Measurements from ENCODE around the gene RUNX2. TPM values are rescaled to one million over a fixed set of nuclear protein-coding genes. Genes with fewer than 3 reads are reported as not detected.

The RUNX2 gene
- total RNA-seq, 4 donors from 2014 or later: 1.4 to 3.6 (median 2.3) TPM

DNA sequence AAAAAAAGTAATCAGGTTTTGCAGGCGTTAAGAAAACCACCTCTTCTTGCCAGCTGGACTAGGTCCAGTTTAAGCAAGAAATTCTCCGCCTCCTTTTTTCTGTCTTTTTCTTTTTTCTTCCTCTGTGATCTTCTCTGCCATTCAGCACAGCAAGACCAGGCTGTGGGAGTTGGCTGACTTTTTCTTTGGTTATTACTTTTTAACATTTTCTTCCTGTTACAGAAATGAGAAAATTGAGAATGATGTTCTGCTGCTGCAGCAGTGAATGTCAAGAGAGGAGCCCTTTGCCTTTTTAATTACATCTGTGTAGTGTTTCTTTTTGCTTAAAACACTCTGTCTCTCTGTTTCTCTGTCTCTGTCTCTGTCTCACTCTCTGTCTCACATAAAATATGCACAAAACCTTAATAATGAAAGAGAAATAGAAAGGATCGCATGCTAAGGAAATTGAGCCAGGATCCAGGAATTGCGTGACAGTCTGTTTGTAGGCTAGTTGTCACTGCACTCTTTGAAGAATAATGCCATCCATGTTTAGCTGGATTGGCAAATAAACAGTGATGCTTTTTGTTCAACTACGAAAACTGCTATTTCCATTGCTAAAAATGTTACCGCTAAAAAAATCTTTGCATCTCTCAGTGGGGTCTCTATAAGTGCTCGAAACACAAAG is 152.8 kb downstream of the RUNX2 start:
- intact Hi-C loops (cut with DNase I): no loop called here
- peak overlapping the region in 1 of 4 donors; percentile 6 for H3K4me3 ChIP-seq
- no peak for TF ChIP-seq POLR2A (IDR thresholded peaks at IDR 0.05)
- TF ChIP-seq, protein P1, sequence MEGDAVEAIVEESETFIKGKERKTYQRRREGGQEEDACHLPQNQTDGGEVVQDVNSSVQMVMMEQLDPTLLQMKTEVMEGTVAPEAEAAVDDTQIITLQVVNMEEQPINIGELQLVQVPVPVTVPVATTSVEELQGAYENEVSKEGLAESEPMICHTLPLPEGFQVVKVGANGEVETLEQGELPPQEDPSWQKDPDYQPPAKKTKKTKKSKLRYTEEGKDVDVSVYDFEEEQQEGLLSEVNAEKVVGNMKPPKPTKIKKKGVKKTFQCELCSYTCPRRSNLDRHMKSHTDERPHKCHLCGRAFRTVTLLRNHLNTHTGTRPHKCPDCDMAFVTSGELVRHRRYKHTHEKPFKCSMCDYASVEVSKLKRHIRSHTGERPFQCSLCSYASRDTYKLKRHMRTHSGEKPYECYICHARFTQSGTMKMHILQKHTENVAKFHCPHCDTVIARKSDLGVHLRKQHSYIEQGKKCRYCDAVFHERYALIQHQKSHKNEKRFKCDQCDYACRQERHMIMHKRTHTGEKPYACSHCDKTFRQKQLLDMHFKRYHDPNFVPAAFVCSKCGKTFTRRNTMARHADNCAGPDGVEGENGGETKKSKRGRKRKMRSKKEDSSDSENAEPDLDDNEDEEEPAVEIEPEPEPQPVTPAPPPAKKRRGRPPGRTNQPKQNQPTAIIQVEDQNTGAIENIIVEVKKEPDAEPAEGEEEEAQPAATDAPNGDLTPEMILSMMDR (IDR thresholded peaks at IDR 0.05): no peak
- DNase-seq: no peak
- no peaks in the 10 kb centered on the region for H3K36me3 ChIP-seq
- peak overlapping the region in 1 of 4 donors; percentile 23 for H3K27ac ChIP-seq
- H3K9me3 ChIP-seq: no peaks in the 10 kb centered on the region
- H3K4me1 ChIP-seq: peaks cover 10 to 44% (median 19%) of the 10 kb centered on the region in 3 donors
- 46% methylated on average over 7 of the region's 7 CpGs for WGBS, 2 donors
- H3K27me3 ChIP-seq: peaks cover 0 to 19% (median 0%) of the 10 kb centered on the region in 4 donors

DNA sequence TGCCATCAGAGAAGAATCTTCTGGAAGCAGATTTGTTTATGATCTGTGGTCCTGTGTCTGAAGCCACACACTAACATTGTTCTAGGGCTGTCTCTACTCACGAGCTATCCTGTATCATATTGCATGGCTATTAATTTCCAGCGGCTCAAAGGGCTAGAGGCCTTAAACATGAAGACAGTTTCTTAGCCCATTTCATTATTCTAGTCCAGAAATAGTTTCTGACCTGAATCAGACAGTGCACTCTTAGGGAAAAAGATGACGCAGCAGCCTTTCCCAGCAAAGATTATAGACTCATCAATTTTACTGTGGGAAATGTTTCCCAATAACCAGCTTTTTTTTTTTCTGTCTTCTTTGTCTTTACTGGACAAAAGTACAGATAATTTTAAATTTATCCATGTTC is 154.9 kb downstream of the RUNX2 start:
- WGBS, 2 donors: 58 to 79% methylated on average over 3 of the region's 3 CpGs
- peaks cover 10 to 31% (median 14%) of the 10 kb centered on the region in 3 donors for H3K4me1 ChIP-seq
- H3K4me3 ChIP-seq: no peak overlapping the region
- no peaks in the 10 kb centered on the region for H3K9me3 ChIP-seq
- no peak for TF ChIP-seq POLR2A (IDR thresholded peaks at IDR 0.05)
- TF ChIP-seq, protein P1 (IDR thresholded peaks at IDR 0.05): no peak
- peaks cover 0 to 19% (median 0%) of the 10 kb centered on the region in 4 donors for H3K27me3 ChIP-seq
- no peaks in the 10 kb centered on the region for H3K36me3 ChIP-seq
- intact Hi-C loops (cut with DNase I): no loop called here
- DNase-seq: no peak
- H3K27ac ChIP-seq: no peak overlapping the region

GRCh38 chr6:45483501-45483900 is 155.4 kb downstream of the RUNX2 start:
- DNase-seq: no peak
- 86 to 88% methylated on average over 5 of the region's 5 CpGs for WGBS, 2 donors
- intact Hi-C loops (cut with DNase I): no loop called here
- TF ChIP-seq, protein P1 (IDR thresholded peaks at IDR 0.05): no peak
- TF ChIP-seq POLR2A (IDR thresholded peaks at IDR 0.05): no peak
- Histone ChIP-seq H3K27ac (no peak overlapping the region), H3K27me3 (peaks cover 0 to 19% (median 0%) of the 10 kb centered on the region in 4 donors), H3K36me3 (no peaks in the 10 kb centered on the region), H3K9me3 (no peaks in the 10 kb centered on the region), H3K4me3 (no peak overlapping the region), H3K4me1 (peaks cover 10 to 26% (median 14%) of the 10 kb centered on the region in 3 donors)

DNA sequence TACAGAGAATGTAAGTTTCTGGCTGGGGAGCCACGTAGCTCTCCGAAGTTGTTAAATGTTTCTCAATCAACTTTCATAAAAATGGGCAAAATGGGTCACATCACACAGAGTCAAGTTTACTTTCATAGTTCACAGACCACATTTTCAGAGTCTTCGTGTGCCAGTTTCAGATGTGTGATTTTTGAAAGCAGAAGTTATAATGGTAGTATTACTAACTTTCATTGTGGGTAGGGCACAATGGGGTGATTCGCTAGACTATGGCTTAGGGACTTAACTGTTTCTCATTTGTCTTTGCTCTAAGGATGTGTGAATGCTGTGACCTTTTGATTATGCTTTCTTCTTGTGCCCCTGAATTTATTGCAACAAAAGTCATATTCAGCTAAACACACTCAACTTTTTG is 158.6 kb downstream of the RUNX2 start:
- Histone ChIP-seq H3K4me3 (no peak overlapping the region), H3K27ac (no peak overlapping the region), H3K27me3 (peaks cover 0 to 11% (median 0%) of the 10 kb centered on the region in 4 donors), H3K4me1 (no peaks in the 10 kb centered on the region), H3K36me3 (no peaks in the 10 kb centered on the region), H3K9me3 (no peaks in the 10 kb centered on the region)
- TF ChIP-seq, protein P1 (IDR thresholded peaks at IDR 0.05): no peak
- TF ChIP-seq POLR2A (IDR thresholded peaks at IDR 0.05): no peak
- intact Hi-C loops (cut with DNase I): no loop called here
- WGBS, 2 donors: 55 to 59% methylated on average over 4 of the region's 4 CpGs
- no peak for DNase-seq

- Histone ChIP-seq H3K36me3 (no peaks in the 10 kb centered on the region), H3K27me3 (peaks cover 0 to 8% (median 0%) of the 10 kb centered on the region in 4 donors), H3K4me3 (no peak overlapping the region), H3K9me3 (no peaks in the 10 kb centered on the region), H3K4me1 (no peaks in the 10 kb centered on the region), H3K27ac (no peak overlapping the region)
- no peak for DNase-seq
- TF ChIP-seq POLR2A (IDR thresholded peaks at IDR 0.05): no peak
- TF ChIP-seq, protein P1 (IDR thresholded peaks at IDR 0.05): no peak
- intact Hi-C loops (cut with DNase I): no loop called here
Observed at GRCh38 chr6:45487645-45488044, 159.5 kb downstream of the RUNX2 start.

Measured in esophagus squamous epithelium (tissue), 5 donors.